AG20443 (cell line): ENCODE results near the gene RPS6KA2.
"Not testable (repeated sequence)": the region's sequence is repeated elsewhere in the genome, so short reads cannot be mapped to it uniquely, and the experiment has no call there.

Experiments used
- DNase-seq: peaks from one replicate; pipeline ENCODE4 v3.0.0; 2012; ENCODE audit warnings: low spot score, mixed read lengths

RPS6KA2 gene

GRCh38 chr6:166635013-166635970 is 8.2 kb upstream of the RPS6KA2 start:
- DNase-seq = no peak

GRCh38 chr6:166634581-166634980 is 7.5 kb upstream of the RPS6KA2 start:
- DNase-seq = not testable (repeated sequence)

DNA sequence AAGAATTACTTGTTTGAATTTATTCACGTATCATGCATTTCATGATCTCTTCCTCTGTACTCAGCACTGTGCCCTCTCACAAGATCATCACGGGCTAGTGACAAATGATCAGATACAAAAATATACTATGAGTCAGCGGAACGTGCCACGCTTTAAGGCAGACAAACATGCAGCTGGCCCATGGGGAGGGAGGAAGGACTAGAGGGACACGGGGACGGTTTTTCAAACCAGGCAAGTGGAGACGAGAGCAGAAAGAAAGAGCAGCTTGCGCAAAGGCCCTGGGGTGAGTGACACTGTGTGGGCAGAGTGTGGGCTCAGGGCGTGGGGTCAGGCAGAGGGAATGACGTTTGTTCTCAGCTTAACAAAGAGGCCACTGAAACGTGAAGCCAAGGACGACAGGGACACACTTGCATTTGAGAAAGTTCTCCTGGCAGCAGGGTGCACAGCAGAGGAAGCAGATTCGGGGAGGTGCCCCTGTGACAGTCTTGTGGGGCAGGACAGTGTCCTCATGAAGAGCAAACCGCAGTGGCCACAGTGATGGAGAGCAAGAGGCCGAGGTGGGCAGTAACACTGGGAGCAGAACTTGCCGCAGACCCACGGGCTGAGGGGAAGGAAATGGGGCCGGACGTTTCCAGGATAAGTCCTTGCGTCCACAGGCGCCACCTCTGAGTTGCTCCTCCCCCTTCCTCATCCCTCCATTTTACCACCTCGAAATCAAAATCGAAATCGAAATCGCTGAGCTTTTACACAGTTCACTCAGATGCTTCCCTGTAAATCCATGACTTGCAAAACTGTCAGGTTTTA is 6.9 kb upstream of the RPS6KA2 start:
- DNase-seq = peak; percentile 68

- no peak for DNase-seq
These were observed 5.7 kb upstream of the RPS6KA2 start for GRCh38 chr6:166632731-166633130.

DNA sequence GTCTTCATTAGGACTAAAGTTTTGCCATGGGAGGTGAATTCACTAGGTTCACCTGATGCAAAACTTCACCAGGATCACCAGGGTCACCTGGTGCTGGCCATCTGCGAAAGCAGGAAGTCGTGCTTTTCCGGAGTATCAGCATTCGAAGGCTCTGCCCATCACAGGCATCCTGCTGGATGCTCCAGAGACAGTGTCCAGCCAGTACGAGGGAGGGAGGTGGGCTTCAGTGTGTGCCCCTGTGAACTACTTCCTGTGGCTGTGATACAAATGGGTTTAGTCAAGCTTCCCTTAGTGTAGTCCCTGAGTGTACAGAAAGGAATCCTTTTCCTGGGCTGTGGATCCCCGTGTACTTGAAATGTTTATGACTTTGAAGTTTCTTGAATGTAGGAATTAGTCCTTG is 3.4 kb upstream of the RPS6KA2 start:
- no peak for DNase-seq

DNA sequence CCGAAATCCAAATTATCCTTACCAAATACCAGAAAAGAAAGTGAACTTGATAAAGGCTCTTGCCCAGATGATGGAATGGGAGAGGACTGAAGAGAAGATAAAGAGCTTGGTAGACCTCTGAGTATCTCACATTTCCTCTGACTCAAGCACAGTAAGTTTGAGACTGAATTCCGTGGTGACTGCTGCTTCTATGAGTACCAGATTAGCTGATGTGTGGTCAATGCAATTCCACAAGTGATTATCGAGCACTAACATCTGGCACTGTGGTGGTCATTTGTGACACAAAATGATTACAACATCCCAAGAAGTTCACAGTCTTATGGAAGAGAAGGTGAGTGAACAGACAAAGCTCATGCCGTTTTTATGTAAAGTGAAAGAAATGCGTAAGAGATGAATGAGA is 2.6 kb upstream of the RPS6KA2 start:
- DNase-seq = peak; percentile 61

DNA sequence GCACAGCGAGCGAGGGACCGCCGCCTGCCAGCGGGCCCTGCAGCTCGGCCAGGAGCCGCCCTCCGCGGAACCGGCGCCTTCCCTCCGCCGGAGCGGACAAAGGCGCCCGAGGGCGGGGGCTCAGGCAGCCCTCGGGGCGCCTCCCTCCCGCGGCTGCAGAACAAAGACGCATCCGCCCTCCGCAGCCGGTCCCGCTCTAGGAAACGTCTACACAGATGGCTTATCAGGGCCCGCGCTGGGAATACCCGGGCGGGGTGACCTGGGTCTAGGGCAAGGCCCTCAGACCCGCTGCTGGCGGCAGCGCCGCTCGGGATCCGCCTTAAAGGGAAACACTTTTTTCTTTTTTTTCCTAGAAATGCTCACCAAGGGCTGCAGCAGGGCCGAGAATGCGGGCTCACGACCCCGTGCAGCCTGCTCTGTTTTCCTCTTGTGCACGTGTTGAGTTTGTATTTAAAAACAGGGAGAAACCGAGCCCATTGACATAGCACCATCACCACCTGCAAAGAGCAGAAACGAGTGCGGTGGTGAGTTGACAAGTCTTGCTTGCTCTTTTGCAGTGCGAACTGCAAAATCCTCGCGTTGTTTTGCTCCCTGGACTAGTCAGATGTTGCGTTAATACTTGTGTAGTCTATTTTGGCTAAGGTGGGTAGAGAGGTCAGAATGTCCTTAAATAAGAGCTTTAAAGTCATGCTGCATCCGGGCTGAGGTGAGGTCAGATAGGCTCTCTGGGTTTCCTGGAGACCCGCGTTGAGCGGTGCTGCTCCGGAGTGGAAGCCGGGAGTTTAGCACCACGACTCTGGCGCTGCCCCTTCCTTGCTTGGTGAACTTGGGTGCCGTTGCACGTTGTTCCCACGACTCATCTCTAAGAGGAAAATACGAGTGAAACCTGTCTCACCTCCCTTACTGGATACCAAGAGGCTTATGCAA is 1.1 kb upstream of the RPS6KA2 start:
- DNase-seq = peak; percentile 72

DNA sequence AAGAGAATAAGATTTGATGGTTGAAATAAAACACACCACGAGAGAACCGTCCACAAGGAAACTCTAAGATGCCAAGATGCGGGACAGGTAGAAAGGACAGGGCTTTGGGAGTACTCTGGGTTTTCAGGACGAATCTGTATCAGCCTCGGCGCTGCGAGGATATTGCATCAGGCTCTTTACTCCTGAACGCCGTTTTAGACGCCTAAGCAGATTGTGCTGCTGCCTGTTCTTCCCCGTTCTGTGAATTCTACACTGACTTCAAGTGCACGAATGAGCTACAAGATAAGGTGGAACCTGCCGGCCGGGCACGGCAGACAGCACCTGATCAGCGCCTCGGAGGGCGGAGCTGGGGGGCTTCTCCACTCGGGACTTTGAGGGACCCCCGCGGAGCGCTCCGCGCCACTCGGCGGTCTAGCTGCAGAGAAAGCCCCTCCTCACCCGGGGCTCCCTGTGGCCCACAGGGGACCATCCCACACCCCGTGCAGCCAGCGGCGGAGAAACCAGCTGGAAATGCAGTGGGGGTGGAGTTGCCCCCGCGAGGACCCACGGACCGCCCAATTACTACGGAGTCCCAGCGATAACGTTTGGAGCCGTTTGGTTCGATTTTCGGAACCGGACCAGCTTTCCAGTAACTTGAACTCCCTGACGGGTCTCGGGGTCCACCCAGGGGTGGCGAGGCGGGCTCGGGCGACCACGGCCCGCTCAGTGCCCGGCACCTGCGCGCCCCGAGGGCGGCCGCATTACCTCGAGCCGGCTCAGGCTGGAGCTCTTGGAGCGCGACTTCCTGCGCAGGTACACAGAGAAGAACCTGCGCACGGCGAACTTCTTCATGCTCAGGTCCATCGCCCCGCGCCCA is 646 bp downstream of the RPS6KA2 start:
- no peak for DNase-seq

DNA sequence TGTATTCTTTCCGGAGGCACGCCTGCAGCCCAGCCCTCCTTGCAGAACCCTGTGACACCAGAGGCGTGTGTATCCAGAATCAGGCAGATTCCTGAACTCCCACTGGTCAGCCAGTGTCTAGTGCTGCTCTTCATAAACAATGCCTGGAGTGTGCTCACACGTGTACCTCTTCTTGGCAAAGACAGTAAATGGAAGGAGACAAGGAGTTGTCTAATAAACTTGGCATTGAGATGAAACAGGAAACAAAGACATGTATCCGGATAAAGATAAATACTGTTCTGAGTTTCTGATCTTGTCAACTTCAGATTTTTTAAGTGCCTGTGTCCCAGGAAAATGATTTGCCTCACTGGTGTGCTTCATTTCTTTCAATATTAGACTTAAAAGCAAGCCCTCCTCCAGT is 1.7 kb downstream of the RPS6KA2 start:
- no peak for DNase-seq

GRCh38 chr6:166624275-166624674 is 2.8 kb downstream of the RPS6KA2 start:
- peak; percentile 53 for DNase-seq

DNA sequence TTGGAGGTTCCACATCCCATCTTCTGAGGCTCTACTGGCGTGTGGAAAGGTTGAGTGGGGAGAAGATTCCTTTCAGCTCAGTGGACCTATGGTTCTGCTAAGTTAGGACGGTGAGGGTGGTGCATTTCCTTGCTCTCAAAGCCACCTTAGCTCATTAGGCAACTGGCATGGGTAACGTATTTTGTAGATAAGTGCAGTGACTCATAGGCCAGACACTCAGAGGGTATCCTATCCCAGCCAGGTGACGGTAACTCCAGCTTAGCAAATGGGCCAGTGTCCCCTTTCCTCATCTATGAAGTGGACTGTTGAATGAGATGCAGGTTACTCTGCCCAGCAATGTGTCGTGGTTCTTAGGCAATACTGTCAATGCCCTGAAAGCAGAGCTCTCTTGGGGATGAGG is 3.7 kb downstream of the RPS6KA2 start:
- DNase-seq = no peak

GRCh38 chr6:166621114-166621540 is 5.9 kb downstream of the RPS6KA2 start:
- DNase-seq = no peak

DNA sequence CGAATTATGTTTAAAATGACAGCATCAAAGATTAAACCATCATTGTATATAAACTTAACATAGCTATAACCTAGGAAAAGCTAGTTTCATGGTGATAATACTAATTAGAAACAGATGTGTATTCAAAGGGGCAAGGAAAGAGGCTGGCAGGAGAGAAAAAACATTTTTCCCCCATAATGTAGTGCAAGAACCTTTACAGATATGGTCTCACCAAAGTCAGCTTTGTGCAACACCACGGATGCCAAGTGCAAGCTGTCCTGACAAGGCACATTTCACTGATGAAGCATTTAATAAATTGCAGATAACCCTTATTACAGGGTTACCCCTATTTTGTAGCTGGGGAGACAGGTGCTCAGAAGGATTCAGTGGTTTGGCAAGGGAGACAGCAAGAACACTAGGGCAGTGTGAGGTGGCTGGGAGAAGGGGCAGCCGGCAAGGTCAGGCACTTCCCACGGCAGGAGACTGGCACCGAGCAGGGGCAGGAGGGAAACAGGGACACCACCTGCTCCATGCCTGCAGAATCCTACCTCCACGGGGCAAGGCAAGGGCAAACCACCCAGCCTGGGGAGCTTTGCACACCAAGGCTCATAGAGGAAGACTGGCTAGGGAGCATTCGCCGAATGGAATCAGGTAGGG is 6.5 kb downstream of the RPS6KA2 start:
- no peak for DNase-seq

DNA sequence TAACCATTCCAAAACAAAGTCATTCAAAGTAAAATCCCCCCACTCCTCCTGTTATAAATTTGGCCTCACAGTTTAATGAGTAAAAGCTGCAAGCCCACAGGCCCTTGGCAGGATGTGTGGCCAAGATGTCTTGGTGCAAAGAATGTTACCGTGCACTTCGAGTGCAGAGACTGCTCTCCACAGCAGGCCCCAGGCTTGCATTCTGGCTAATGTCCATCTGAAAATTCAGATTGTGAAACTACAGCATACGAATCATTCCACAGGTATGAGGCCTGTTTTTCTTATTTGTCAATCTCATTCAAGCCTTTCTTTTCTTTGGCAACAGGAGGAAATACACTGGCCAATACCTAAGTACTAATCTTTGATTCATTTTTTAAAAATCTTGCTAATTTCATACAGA is 7.1 kb downstream of the RPS6KA2 start:
- peak; percentile 86 for DNase-seq

- DNase-seq = no peak
These were observed 7.9 kb downstream of the RPS6KA2 start for GRCh38 chr6:166618866-166619761.

GRCh38 chr6:166618251-166618650 is 8.8 kb downstream of the RPS6KA2 start:
- no peak for DNase-seq

DNA sequence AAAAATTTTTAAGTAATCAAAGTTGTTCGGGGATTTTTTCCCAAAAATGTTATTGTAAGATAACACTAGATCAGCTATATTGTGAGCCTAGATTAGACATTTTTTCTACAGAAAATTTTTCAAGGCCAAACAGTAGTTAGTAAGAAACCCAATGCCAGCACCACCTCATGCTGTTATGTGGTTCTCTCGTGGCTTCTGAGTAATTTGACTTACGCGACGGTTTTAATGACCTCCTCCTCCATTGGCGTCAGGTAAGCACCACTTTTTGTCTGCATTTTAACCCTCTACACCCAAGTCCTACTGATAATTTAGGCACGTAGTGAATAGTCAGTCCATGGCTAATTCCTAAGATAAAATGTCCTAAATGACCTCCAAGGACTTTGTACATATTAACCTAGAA is 9.7 kb downstream of the RPS6KA2 start:
- DNase-seq = no peak

- DNase-seq = no peak
These were observed 10.5 kb downstream of the RPS6KA2 start for GRCh38 chr6:166616261-166617238.
